HG03095 (cell line): ENCODE results near the gene AJM1.
"Not testable (repeated sequence)": the region's sequence is repeated elsewhere in the genome, so short reads cannot be mapped to it uniquely, and the experiment has no call there.

Source experiments
- ATAC-seq: cut with Tn5 transposase; IDR thresholded peaks from one replicate; pipeline ENCODE4 v1.9.1; 2021; ENCODE audit warnings: moderate library complexity; ENCODE audit not compliant: unreplicated experiment

The AJM1 gene

GRCh38 chr9:136829981-136830885, 12.0 kb upstream of the AJM1 start:
- ATAC-seq: no peak

GRCh38 chr9:136831002-136831719, 11.1 kb upstream of the AJM1 start:
- ATAC-seq: no peak

- ATAC-seq: no peak
These were observed 10.6 kb upstream of the AJM1 start for GRCh38 chr9:136831720-136832104.

GRCh38 chr9:136832581-136832980, 9.7 kb upstream of the AJM1 start:
- no peak for ATAC-seq

GRCh38 chr9:136833381-136834048, 8.8 kb upstream of the AJM1 start:
- not testable (repeated sequence) for ATAC-seq

GRCh38 chr9:136835162-136835931, 6.9 kb upstream of the AJM1 start:
- ATAC-seq: no peak

GRCh38 chr9:136835932-136836904, 6.1 kb upstream of the AJM1 start:
- ATAC-seq: no peak

- no peak for ATAC-seq
These were observed 5.0 kb upstream of the AJM1 start for GRCh38 chr9:136837146-136837855.

- ATAC-seq: not testable (repeated sequence)
These were observed 4.4 kb upstream of the AJM1 start for GRCh38 chr9:136837856-136838277.

GRCh38 chr9:136838314-136839228, 3.7 kb upstream of the AJM1 start:
- no peak for ATAC-seq

GRCh38 chr9:136839229-136840139, 2.8 kb upstream of the AJM1 start:
- ATAC-seq: no peak

- ATAC-seq: no peak
These were observed 2.0 kb upstream of the AJM1 start for GRCh38 chr9:136840140-136840876.

- no peak for ATAC-seq
These were observed 1.2 kb upstream of the AJM1 start for GRCh38 chr9:136840877-136841645.

- not testable (repeated sequence) for ATAC-seq
These were observed 465 bp upstream of the AJM1 start for GRCh38 chr9:136841646-136842379.
